ENCODE data around the gene TAF7.

TAF7 gene

GRCh38 chr5:141362719-141363118, 42.1 kb upstream of the TAF7 start:
- Histone ChIP-seq H3F3A (ENCODE audit: insufficient read depth, low read length) (no peaks in the 10 kb centered on the region), H3K4me3 (ENCODE audit: low read length) (no peak overlapping the region), H4K20me1 (ENCODE audit: insufficient read depth, low read length) (no peaks in the 10 kb centered on the region), H3K9me3 (replicated peaks; ENCODE audit: insufficient read depth, low read length) (no peaks in the 10 kb centered on the region), H3K36me3 (replicated peaks; ENCODE audit: insufficient read depth, low read length) (no peaks in the 10 kb centered on the region), H3K4me2 (ENCODE audit: low read depth, low read length) (no peak overlapping the region), H3K4me1 (ENCODE audit: low read length) (no peaks in the 10 kb centered on the region), H3K27me3 (replicated peaks; ENCODE audit: insufficient read depth, low read length) (no peaks in the 10 kb centered on the region; the same call in none of the 2 replicates), H3K9me2 (replicated peaks; ENCODE audit: insufficient read depth, low read length) (no peaks in the 10 kb centered on the region), H3K79me2 (ENCODE audit: low read length) (no peaks in the 10 kb centered on the region), H2AFZ (ENCODE audit: low read length) (no peak overlapping the region), H3K27ac (ENCODE audit: low read length) (no peak overlapping the region), H3K9ac (ENCODE audit: low read length) (no peak overlapping the region)
- no peak for TF ChIP-seq EZH2phosphoT487 (IDR thresholded peaks at IDR 0.05; ENCODE audit: low read length)
- no peak for TF ChIP-seq CTCF (IDR thresholded peaks at IDR 0.05; ENCODE audit: low read length)
- TF ChIP-seq EZH2 (optimal IDR thresholded peaks at IDR 0.05; ENCODE audit: low read depth, low read length), result no peak
- DNase-seq, result no peak

DNA sequence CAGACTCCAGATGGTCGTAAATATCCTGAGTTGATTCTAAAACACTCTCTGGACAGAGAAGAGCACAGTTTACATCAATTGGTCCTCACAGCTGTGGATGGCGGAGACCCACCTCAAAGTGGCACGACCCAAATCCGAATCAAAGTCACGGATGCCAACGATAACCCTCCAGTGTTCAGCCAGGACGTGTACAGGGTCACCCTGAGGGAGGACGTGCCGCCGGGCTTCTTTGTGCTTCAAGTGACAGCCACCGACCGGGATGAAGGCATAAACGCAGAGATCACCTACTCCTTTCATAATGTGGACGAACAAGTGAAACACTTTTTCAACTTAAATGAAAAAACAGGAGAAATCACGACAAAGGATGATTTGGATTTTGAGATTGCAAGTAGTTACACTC, 40.1 kb upstream of the TAF7 start:
- no peak for TF ChIP-seq EZH2phosphoT487 (IDR thresholded peaks at IDR 0.05; ENCODE audit: low read length)
- TF ChIP-seq CTCF (IDR thresholded peaks at IDR 0.05; ENCODE audit: low read length), result no peak
- no peak for TF ChIP-seq EZH2 (optimal IDR thresholded peaks at IDR 0.05; ENCODE audit: low read depth, low read length)
- Histone ChIP-seq H3K4me3 (ENCODE audit: low read length) (no peak overlapping the region), H2AFZ (ENCODE audit: low read length) (no peak overlapping the region), H3K27ac (ENCODE audit: low read length) (no peak overlapping the region), H3K79me2 (ENCODE audit: low read length) (no peaks in the 10 kb centered on the region), H3K36me3 (replicated peaks; ENCODE audit: insufficient read depth, low read length) (no peaks in the 10 kb centered on the region), H3F3A (ENCODE audit: insufficient read depth, low read length) (no peaks in the 10 kb centered on the region), H3K9me3 (replicated peaks; ENCODE audit: insufficient read depth, low read length) (no peaks in the 10 kb centered on the region), H3K9me2 (replicated peaks; ENCODE audit: insufficient read depth, low read length) (no peaks in the 10 kb centered on the region), H3K4me2 (ENCODE audit: low read depth, low read length) (no peak overlapping the region), H3K9ac (ENCODE audit: low read length) (no peak overlapping the region), H4K20me1 (ENCODE audit: insufficient read depth, low read length) (no peaks in the 10 kb centered on the region), H3K4me1 (ENCODE audit: low read length) (no peaks in the 10 kb centered on the region), H3K27me3 (replicated peaks; ENCODE audit: insufficient read depth, low read length) (no peaks in the 10 kb centered on the region; the same call in 1 of the 2 replicates)
- no peak for DNase-seq

DNA sequence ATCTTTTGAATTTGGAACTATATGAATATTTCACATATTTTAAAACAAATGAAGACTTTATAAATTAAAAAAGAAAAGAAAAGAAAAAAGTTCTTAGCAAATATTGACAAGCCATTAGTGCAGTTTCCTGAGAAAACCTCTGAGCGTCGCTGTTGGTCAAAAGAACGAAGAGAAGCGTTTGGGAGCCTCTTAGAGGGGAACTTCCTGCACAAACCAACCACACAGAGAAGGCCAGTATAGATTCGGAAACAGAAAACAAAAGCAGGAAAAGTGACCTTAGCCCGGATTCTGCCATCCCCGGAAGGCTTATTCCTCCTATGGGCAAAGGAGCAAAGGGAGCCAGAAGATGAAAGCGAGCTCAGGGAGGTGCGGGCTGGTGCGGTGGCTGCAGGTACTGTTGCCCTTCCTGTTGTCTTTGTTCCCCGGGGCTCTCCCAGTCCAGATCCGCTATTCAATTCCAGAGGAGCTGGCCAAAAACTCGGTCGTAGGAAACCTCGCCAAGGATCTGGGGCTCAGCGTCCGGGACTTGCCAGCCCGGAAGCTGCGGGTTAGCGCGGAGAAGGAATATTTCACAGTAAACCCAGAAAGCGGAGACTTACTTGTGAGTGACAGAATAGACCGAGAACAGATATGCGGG, 39.3 kb upstream of the TAF7 start, which contains the start of gene PCDHGB2:
Gene PCDHGB2 (plus strand): TSS at position 205 of the 637 bp plus-strand sequence. CDS start 142 bp downstream, at position 347.
- peak; percentile 50 for DNase-seq

More for the DNA sequence above, 39.3 kb upstream of the TAF7 start, which contains the start of gene PCDHGB2:
- Histone ChIP-seq H3F3A (ENCODE audit: insufficient read depth, low read length) (no peaks in the 10 kb centered on the region), H3K27ac (ENCODE audit: low read length) (no peak within 1 kb of the TSS), H3K36me3 (replicated peaks; ENCODE audit: insufficient read depth, low read length) (no peaks in the 10 kb centered on the region), H3K79me2 (ENCODE audit: low read length) (no peaks in the 10 kb centered on the region), H3K9me3 (replicated peaks; ENCODE audit: insufficient read depth, low read length) (no peaks in the 10 kb centered on the region), H3K4me2 (ENCODE audit: low read depth, low read length) (peak within 1 kb of the TSS; percentile 46), H3K9ac (ENCODE audit: low read length) (no peak within 1 kb of the TSS), H3K27me3 (replicated peaks; ENCODE audit: insufficient read depth, low read length) (no peaks in the 10 kb centered on the region; the same call in 1 of the 2 replicates), H3K4me3 (ENCODE audit: low read length) (peak within 1 kb of the TSS; percentile 48), H2AFZ (ENCODE audit: low read length) (peak within 1 kb of the TSS; percentile 55; the same call in 1 of the 2 replicates), H3K4me1 (ENCODE audit: low read length) (no peaks in the 10 kb centered on the region), H4K20me1 (ENCODE audit: insufficient read depth, low read length) (no peaks in the 10 kb centered on the region), H3K9me2 (replicated peaks; ENCODE audit: insufficient read depth, low read length) (no peaks in the 10 kb centered on the region)
- TF ChIP-seq EZH2phosphoT487 (IDR thresholded peaks at IDR 0.05; ENCODE audit: low read length), result no peak
- TF ChIP-seq EZH2 (optimal IDR thresholded peaks at IDR 0.05; ENCODE audit: low read depth, low read length), result no peak
- peak; percentile 46 for TF ChIP-seq CTCF (IDR thresholded peaks at IDR 0.05; ENCODE audit: low read length)

Data from MM.1S (cell line).